Stimulated activated CD4-positive, alpha-beta T cell treated with anti-CD3 and anti-CD28 coated beads, Interleukin-1b, Interleukin-23, amount 100 ng/mL, for 4 hours (primary cell): Measurements from ENCODE around the gene THAP8.
A peak's percentile ranks its signal among the peaks of the same experiment; 100 is the strongest.
"Not testable (repeated sequence)": the region's sequence is repeated elsewhere in the genome, so short reads cannot be mapped to it uniquely, and the experiment has no call there.

Experiments used
- DNase-seq, 2 donors: peaks; one replicate each; pipeline ENCODE4 v3.0.0-alpha.2; 2020; ENCODE audit warnings: low read depth in 2 of 2

The THAP8 gene

DNA sequence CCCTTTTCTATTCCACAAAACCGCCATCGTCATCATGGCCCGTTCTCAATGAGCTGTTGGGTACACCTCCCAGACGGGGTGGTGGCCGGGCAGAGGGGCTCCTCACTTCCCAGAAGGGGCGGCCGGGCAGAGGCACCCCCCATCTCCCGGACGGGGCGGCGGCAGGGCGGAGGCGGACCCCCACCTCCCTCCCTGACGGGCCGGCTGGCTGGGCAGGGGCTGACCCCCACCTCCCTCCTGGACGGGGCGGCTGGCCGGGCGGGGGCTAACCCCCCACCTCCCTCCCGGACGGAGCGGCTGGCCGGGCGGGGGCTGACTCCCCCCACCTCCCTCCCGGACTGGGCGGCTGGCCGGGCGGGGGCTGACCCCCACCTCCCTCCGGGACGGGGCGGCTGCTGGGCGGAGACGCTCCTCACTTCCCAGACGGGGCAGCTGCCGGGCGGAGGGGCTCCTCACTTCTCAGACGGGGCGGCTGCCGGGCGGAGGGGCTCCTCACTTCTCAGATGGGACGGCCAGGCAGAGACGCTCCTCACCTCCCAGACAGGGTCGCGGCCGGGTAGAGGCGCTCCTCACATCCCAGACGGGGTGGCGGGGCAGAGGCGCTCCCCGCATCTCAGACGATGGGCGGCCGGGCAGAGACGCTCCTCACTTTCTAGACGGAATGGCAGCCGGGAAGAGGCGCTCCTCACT is 14.9 kb upstream of the THAP8 start:
- not testable (repeated sequence) for DNase-seq

DNA sequence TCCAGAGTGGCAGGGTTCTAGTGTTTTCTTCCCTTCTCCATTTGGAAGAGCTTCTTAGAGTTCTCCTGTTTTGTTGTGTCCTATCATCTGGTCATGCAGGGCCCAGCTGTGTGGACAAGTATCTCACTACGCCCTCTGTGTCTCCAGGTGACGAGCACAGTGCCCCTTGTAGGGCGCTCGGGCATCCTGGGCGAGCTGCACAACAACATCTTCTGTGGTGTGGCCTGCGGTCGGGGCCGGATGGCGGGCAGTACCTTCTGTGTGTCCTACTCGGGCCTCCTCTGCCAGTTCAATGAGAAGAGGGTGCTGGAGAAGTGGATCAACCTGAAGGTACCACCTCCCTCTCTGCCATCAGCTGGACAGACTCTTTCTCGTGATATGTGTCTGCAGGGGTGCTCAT is 13.6 kb upstream of the THAP8 start:
- DNase-seq, result no peak

DNA sequence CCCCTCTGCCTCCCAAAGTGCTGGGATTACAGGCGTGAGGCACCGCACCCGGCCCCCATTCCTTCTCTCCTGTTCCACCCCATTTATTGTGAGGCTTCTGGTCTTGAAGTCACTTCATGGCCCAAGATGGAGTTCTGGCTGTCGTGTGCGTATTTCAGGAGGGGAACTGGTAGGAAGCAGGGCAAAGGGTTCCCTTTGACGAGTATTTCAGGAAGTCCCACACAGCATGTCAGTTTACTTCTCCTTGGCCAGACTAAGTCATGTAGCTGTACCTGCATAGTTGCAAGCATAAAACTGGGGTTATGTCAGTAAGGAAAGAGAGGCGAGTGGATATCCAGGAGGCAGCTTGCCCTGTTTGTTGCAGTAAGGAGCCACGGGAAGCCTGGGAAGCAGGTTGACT is 10.7 kb upstream of the THAP8 start:
- DNase-seq, result no peak

- no peak for DNase-seq
These were observed 7.3 kb upstream of the THAP8 start for GRCh38 chr19:36061367-36061766.

DNA sequence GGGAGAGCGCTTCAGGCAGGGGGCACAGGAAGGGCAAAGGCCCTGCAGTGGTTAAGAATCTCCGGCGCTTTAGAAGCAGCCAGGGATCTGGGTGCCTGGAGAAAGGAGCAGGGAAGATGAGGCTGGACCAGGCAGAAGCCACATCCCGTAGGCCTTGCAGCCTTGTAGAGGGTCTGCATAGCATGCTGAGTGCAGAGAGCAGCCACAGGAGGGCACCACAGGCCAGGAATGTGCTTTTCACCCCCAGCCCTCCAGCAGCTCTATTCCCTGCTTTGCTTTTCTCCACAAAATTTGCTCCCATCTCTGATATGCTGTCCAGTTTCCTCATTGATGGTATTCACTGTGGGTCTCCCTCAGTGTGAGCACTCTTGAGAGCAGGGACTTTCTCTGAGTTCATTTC is 6.3 kb upstream of the THAP8 start:
- peak in 1 of 2 donors; percentile 12 for DNase-seq

- no peak for DNase-seq
These were observed 5.3 kb upstream of the THAP8 start for GRCh38 chr19:36059180-36059910.

- no peak for DNase-seq
These were observed 4.5 kb upstream of the THAP8 start for GRCh38 chr19:36058481-36059179.

GRCh38 chr19:36054733-36055686 is 925 bp upstream of the THAP8 start, which contains the start of gene WDR62:
WDR62 (plus strand) TSS chr19:36054897; CDS start chr19:36054972, 75 bp downstream.
- DNase-seq, result peak; percentile 93 to 94

DNA sequence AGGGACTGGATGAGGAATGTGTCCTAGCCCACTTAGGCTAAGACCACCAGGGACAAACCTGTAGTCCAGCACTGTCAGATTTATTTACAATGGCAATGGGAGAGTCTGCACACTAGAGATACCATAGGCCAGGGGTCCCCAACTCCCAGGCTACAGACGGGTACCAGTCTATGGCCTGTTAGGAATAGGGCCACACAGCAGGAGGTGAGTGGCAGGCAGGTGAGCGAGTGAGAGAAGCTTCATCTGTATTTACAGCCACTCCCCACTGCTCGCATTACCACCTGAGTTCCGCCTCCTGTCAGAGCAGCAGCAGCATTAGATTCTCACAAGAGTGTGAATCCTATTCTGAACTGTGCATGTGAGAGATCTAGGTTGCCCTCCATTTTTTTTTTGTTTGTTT is 2.4 kb downstream of the THAP8 start:
- no peak for DNase-seq

- no peak for DNase-seq
These were observed 2.8 kb downstream of the THAP8 start for GRCh38 chr19:36051236-36051635.

- no peak for DNase-seq
These were observed 4.9 kb downstream of the THAP8 start for GRCh38 chr19:36049080-36049698.

GRCh38 chr19:36047835-36048234 is 6.2 kb downstream of the THAP8 start:
- no peak for DNase-seq

DNA sequence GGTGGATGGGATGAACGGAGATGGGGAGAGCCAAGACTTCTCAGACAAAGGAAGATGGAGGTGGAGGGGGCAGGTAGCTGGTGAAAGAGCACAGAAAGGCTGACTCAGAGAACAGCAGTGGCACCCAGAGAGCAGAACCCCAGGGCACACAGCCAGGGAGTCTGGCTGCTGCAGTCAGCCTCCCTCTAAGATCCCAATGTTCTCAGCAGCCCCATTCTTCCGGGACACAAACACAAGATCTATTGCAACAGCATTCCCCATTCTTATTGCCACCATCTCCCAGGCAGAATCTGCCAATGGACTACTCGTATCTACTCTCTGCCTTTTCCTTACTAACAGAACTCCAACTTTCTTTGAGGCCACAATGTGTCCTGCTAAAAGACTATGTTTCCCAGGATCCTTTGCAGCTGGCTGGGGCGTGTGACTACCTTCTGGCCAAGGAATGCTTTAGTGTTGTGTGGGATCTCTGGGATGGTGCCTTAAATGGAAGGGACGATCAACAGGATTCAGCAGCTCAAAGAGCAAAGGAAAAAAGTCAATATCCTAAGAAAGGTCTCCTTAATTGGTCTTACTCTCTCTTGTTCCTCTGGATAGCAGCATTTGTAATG is 7.5 kb downstream of the THAP8 start:
- DNase-seq, result no peak

DNA sequence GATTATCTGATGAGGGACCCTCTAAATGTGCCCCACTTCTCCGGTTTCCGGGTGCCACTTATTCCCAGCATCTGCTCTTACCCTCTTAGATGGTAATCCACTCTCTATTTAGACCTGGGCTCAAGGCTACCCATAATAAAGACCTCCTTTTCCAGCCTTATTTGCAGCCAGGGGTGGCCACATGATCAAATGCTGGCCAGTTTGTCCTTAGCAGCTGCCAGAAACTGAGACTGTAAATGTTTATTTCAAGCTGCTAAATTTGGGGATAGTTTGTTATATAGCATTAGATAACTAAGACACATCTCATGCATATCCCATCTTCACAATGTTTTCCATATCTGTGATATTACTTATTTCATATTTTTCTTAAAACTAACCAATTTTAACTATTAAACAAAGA is 10.1 kb downstream of the THAP8 start:
- no peak for DNase-seq

DNA sequence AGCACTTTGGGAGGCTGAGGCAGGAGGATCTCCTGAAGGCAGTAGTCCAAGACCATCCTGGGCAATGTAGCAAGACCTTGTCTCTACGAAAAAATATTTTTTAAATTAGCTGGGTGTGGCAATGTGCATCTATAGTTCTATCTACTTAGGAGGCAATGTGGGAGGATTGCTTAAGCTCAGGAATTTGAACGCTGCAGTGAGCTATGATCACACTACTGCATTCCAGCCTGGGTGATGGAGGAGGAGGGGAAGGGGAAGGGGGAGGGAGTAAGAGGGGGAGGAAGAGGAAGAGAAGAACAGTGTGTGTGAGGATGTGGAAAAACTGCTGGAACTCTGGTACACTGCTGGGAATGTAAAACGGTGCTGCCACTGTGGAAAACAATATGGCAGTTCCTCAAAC is 12.3 kb downstream of the THAP8 start:
- no peak for DNase-seq

GRCh38 chr19:36041092-36041491 is 13.0 kb downstream of the THAP8 start:
- DNase-seq, result not testable (repeated sequence)

DNA sequence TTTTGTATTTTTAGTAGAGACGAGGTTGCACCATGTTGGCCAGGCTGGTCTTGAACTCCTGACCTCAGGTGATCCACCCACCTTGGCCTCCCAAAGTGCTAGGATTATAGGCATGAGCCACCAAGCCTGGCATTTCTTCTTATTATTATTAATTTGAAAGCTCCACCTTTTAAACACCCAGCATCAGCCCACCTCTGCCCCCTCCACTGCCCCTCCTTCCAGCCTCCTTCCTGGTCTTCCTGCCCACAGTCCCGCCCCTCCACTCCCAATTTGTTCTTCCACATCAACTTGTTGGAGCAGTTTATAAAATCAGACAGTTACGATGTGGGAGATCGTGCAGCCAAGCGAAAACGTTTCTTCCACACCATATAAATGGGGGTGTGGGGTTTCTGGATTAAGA is 13.6 kb downstream of the THAP8 start:
- DNase-seq, result no peak

DNA sequence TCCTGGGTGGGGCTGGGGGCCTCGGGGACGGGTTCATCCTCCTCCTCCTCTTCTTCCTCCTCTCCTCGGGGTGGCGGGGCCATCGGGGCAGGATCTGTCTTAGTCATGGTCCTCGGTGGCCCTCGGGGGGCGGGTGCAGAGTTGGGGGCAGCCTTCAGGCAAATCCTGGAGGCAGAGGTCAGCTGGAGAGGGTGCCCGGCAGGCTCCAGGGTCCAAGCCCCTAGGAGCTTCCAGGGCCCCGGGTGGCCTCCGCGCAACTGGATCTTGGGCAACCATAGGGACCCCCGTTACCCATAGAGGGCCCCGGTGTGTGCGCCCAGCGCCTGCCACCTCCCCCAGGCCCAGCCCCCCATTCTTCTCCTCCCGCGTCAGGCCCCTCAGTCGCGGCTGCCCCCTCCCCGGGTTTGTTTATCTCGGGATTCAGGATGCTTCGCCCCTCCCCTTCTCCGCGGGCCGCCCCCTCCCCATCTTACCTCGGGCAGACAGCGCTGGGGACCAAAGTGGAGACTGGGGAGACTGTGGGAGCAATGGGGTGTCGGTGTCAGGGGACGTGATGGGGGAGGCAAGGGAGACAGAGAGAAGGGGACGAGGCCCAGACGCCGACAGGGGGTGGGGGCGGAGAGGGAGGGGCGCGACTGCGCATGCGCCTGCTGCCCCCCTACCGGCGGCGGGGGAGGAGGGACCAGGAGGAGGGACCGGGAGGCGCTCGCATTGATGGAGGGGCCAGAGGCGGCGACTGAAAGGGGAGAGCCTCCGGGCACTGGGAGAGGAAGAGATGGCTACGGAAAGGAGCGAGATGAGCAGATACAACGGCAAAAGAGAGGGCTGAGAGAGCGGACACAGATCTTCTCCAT is 21.6 kb downstream of the THAP8 start, which contains the start of gene CLIP3:
CLIP3 (minus strand) TSS at position 623 of the 854 bp plus-strand sequence; CDS start at position 107, 516 bp downstream.
- peak; percentile 43 to 44 for DNase-seq

- DNase-seq, result no peak
These were observed 22.8 kb downstream of the THAP8 start for GRCh38 chr19:36031308-36031707.
